SK-N-SH treated with all-trans-retinoic acid at 6 μM for 48 hours (cell line): Measurements from ENCODE around the gene ACKR4.

Experiments
- ARNTL ChIP-seq: fragments of 450-650 bp; formaldehyde crosslinking; IDR thresholded peaks from 2 replicates; pipeline ENCODE4 v1.5.0; 2020; ENCODE audit warnings: low read depth, mild to moderate bottlenecking, moderate library complexity, borderline replicate concordance
- BACH2 ChIP-seq: fragments of 250-450 bp; sonication (Bioruptor Pico); IDR thresholded peaks from 2 replicates; pipeline ENCODE4 v1.9.0; 2021; ENCODE audit warnings: mild to moderate bottlenecking, borderline replicate concordance
- OSR1 ChIP-seq: fragments of 250-450 bp; sonication (Bioruptor Pico); IDR thresholded peaks from 2 replicates; pipeline ENCODE4 v1.8.0; 2022; ENCODE audit warnings: moderate library complexity, mild to moderate bottlenecking, inconsistent platforms
- PATZ1 ChIP-seq: fragments of 250-450 bp; sonication (Bioruptor Pico); IDR thresholded peaks from 2 replicates; pipeline ENCODE4 v1.8.0; 2020; ENCODE audit warnings: mild to moderate bottlenecking, moderate library complexity, borderline replicate concordance
- PPARA ChIP-seq: fragments of 250-450 bp; sonication (Bioruptor Pico); IDR thresholded peaks from 2 replicates; pipeline ENCODE4 v1.5.0; 2020; ENCODE audit warnings: mild to moderate bottlenecking, borderline replicate concordance
- ZFP3 ChIP-seq: fragments of 250-450 bp; sonication (Bioruptor Pico); IDR thresholded peaks from 2 replicates; pipeline ENCODE4 v1.5.0; 2020; ENCODE audit warnings: mild to moderate bottlenecking, moderate library complexity
- ZFP30 ChIP-seq: fragments of 450-650 bp; formaldehyde crosslinking; IDR thresholded peaks from 2 replicates; pipeline ENCODE4 v1.5.0; 2022; ENCODE audit warnings: mild to moderate bottlenecking, moderate library complexity
- ZNF565 ChIP-seq: fragments of 450-650 bp; formaldehyde crosslinking; conservative IDR thresholded peaks from 2 replicates; pipeline ENCODE4 v1.5.0; 2020; ENCODE audit warnings: low read depth, mild to moderate bottlenecking, moderate library complexity
- ZNF70 ChIP-seq: fragments of 450-650 bp; formaldehyde crosslinking; IDR thresholded peaks from 2 replicates; pipeline ENCODE4 v1.5.0; 2020; ENCODE audit warnings: mild to moderate bottlenecking, moderate library complexity

GRCh38 chr3:132593947-132594323 lies 3.1 kb upstream of the ACKR4 start:
- no peak for TF ChIP-seq PPARA
- no peak for TF ChIP-seq ZFP30 (CRISPR knock-in tag)
- TF ChIP-seq OSR1 (CRISPR knock-in tag): no peak
- TF ChIP-seq ARNTL: no peak
- no peak for TF ChIP-seq BACH2
- no peak for TF ChIP-seq ZNF70 (CRISPR knock-in tag)
- no peak for TF ChIP-seq PATZ1 (CRISPR knock-in tag)
- TF ChIP-seq ZFP3 (CRISPR knock-in tag): no peak
- no peak for TF ChIP-seq ZNF565 (CRISPR knock-in tag)
